Measurements from ENCODE around the gene ZNF518B.

Gene ZNF518B, protein sequence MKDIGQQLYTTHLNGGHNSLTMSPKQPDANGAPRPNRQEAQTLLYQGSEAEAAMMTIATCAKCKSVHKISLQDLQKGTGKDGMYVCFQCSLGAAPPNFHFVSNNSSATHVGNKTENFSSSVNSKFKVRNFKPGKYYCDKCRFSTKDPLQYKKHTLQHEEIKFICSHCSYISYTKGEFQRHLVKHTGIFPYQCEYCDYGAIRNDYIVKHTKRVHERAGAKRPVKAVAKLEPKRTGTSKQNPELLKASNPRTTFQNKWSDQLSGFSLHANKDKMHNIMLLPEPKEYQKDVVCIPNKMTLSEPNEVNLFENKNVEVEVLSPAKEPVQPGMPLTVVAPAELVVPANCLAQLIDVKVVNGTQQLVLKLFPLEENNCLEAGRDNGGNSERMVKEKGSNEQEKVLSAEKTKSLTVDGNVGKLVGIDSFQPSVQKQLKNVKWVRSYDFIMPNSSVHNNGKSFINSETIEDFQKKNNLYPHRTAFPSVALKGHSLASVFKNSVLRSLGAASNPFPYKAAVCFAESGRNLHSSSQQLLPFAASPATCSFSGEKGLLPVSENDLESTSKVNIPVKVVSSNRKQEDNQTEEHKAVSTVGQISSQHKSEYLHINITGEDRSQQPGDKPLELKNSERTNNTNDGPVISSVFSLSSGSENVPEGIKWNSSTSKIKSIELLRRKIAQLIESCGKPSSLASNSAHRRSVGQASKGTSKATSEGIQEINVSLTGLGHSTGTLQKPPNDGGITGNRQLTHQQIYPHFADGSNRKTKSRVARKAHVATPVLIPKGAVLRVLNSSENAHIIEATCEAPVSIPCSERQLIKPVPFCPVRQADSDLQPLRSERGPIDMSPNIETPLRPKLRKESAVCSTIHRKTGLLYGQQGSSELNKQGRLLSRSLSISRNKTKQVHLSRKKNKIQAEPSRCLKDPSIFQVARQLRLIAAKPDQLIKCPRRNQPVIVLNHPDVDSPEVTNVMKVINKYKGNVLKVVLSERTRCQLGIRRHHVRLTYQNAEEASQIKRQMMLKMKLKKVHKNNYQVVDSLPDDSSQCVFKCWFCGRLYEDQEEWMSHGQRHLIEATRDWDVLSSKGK

DNA sequence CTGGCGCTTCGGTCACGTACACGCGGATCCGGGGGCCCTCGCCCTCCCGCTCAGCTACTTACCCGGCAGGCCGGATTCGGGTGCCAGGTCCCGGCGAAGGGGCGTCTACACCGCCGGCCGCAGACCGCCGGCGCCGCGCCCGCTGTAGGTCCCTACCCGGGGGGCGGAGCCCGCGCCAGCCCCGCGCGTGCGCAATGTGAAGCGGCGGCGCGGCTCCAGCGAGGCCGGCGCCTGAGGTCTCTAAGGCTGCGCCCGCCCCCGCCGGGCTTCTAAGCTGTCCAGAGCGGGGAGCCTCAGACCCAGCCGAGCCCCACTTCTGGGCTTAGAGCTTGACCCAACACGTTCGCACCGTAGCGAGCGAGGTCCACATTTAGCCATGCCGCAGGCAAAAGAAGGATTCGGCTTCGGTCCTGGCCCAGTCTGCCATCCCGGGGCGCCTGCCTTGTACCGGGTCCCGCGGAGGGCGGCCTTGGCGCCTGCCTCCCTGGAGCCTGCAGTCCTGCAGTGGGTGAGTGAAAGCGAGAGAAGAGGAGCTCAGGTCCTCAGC lies at the start of gene ZNF518B:
TSS of gene ZNF518B (minus strand) at position 172 of the 547 bp plus-strand sequence. CDS start 11,098 bp downstream, outside the sequence.
- peak; percentile 85 for DNase-seq

- no peak for DNase-seq
These were observed 48.9 kb upstream of the ZNF518B start for GRCh38 chr4:10506077-10506476.

GRCh38 chr4:10504570-10505179 lies 47.4 kb upstream of the ZNF518B start:
- no peak for DNase-seq

DNA sequence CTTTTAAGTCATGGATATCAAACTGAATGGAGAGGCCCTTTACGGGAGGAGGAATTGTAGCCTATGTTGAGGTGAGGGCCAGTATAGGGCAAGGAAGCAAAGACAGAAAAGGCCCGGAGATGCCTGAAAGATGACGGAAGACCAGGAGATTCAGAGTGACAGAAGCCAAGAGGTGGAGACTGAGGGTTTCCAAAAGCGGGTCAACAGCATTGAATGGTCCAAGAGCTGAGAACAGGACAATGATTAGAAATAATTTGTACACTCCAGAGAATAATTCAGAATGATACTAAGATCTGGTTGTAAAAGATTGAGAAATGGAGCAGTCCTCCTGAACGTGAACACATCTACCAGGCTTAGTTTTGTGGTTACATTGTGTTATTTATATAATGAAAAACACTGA lies 45.5 kb upstream of the ZNF518B start:
- DNase-seq = no peak

DNA sequence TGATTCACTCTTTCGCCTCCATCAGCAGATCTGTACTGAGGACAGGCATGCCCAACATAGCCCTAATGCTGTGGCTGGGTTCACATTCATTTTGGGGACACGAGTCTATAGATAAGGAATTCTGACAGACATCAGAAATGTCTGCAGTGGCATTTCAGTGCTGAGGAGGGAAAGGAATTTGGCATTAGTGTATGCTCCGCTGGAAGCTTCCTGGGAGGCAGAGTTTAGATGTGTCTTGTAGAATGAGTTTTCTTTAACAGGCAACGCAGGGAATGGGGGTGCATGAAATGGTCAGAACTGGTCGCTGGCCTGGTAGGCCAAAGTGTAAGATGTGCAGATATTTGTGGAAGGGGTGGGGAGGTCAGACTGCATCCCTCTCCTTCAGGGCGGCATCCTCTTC lies 43.5 kb upstream of the ZNF518B start:
- no peak for DNase-seq

DNA sequence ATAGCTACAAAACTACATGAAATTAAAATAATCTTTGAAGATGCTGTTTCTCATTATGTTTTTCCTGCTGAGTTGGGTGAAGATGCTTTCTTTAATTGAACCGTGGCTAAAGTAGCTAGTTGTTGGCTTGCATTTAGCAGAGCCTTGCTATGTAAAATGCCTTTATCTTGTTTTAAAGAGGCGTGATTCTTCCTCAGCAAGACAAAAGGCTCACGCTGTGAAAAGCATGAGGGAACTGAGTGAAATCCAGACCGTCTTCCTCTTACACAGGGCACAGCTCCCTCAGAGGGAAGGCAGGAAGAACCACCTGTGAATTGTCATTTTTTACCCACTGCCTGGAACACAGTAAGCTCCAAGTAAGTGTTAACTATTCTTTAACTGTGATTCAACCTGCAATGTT lies 39.0 kb upstream of the ZNF518B start:
- DNase-seq = no peak

DNA sequence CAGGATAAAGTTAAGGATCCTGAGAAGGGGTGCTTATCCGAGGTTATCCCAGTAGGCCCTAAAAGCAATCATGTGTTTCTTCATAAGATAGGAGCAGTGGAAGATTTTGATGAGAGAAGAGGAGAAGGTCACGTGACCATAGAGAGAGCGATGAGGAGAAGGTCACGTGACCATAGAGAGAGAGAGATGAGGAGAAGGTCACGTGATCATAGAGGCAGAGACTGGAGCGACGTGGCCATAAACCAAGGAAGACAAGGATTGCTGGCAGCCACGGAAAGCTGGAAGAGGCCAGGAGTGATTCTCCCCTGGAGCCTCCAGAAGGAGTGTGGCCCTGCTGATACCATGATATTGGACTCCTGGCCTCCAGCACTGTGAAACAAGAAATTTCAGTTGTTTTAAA lies 38.4 kb upstream of the ZNF518B start:
- no peak for DNase-seq

DNA sequence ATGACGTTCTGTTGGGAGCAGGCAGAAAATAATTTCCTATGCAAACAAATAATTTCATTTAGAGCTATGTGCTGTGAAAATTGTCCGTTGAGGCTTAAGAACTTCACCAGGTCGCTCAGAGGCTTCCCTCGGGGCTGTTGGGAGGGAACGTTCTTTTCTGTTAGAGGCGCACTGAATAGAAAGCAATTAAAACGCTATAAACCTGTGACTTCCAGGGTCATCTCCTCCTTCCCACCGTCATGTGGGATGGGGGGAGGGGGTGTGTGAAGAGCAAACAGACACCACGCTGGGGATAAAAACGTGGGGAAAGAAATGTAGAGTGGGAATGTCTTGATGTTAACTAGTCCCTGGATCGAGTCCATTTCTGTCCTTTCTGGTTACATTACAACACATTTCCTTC lies 35.2 kb upstream of the ZNF518B start:
- DNase-seq = no peak

DNA sequence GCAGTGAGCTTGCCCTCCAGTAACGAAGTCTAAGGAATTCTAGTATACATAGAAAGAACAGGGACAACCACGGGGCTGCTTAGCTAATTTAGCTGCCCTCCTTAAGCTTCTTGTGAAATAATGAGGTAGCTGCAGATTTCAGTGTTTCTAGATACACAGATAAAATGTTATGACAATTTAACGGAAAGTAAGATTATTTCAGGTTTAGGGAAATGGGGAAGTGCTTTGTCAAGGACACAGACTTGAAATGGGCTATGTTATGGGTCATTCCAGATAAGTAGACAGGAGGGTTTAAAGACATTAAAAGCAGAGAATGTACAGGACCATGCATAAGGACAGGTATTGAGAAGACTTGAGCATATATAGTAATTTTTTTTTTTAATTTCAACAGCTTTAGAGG lies 34.2 kb upstream of the ZNF518B start:
- DNase-seq = no peak

GRCh38 chr4:10490996-10491395 lies 33.8 kb upstream of the ZNF518B start:
- DNase-seq = no peak

DNA sequence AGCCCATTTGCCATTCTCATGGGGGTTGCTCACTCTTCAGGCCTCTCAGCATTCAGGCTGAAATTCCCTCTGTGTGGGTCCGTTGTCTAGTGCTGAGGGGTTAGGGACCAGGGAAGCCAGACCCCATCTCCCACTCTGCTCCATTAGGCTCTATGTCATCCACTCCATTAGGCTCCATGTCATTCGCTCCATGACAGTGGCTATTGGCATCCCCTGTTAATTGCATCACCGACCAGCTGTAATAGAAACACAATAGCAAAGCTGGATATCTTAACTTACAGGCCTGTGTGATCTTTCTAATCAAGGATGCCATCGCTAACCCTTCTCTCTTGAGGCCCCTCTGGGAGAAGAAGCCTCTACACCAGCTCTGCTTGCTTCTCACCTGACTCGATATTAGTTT lies 25.7 kb upstream of the ZNF518B start:
- no peak for DNase-seq

DNA sequence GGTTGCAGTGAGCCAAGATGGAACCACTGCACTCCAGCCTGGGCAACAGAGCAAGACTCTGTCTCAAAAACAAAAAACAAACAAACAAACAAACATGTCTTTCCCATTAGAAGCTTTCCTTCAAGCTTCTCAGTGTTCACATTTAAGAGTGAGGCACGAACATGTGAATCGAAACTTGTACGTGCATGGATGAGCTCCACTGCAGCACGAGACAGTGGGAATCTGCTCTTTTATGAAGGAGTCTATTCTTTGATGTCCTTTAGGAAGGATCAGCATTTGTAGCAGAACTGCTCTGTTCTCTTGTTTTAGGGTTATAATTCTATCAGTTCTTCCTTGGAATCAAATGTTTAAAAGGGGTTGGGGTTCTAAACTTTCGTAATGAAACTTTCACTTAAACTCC lies 23.4 kb upstream of the ZNF518B start:
- no peak for DNase-seq

DNA sequence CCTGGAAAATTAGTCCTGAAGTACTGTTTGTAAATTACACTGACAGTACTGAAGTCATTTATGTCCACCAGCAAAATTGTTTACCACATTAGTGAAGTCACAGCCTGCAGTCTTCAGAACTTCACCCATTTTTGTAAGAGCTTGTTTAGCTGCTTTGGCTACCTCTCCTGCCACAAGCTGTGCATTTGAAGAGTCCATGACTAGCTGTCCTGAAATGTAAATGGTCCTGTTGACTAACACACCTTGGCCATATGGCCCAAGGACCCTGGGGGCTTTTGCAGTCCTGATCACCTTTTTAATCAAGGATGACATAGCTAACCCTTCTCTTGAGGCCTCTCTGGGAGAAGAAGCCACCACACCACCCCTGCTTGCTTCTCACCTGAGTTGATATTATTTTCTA lies 21.4 kb upstream of the ZNF518B start:
- no peak for DNase-seq

DNA sequence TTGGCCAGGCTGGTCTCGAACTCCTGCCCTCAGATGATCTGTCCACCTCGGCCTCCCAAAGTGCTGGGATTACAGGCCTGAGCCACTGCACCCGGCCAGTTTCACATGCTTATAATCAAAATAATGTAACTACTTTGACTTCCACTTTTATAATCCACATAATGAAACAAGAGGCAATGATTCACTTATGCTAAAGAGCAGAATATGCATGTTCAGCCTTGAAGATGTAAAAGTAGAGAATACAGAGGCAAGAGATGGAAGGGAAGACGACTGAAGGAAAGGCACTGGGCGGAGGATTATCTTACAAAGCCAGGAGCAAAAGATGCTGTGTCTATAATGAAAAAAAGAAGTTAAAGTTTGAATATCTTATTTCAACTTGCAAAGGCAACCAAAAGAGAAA lies 13.3 kb upstream of the ZNF518B start:
- DNase-seq = no peak

- no peak for DNase-seq
These were observed 8.9 kb upstream of the ZNF518B start for GRCh38 chr4:10466161-10466560.

GRCh38 chr4:10462876-10463275 lies 5.7 kb upstream of the ZNF518B start:
- DNase-seq = no peak

DNA sequence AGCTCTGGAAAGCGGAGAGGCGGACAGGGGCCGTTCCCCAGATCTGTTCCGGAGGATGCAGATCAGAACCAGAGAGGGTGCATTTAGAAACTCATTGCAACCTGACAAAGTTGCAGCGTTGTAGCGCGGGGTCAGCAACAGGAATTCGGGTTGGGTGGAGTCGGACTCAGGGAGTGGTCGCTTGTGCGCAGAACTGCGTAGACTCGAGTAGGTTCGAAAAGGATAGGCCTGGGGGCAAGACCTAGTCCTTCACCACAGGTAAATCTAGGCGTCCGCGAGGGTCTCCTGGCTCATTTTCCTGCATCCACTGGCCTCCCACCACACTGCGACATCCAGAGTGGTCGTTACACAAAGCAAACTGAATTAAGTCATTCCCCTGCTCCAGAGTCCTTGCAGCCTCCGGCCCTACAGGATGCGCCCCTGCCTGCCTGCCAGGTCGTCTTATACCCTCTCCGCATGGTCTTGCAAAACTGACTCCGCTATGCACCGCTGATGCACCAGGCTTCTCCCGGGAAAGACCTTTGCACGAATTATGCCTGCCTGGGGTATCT lies 4.7 kb upstream of the ZNF518B start:
- DNase-seq = no peak

- DNase-seq = peak; percentile 81
These were observed 4.0 kb upstream of the ZNF518B start for GRCh38 chr4:10461091-10461849.

DNA sequence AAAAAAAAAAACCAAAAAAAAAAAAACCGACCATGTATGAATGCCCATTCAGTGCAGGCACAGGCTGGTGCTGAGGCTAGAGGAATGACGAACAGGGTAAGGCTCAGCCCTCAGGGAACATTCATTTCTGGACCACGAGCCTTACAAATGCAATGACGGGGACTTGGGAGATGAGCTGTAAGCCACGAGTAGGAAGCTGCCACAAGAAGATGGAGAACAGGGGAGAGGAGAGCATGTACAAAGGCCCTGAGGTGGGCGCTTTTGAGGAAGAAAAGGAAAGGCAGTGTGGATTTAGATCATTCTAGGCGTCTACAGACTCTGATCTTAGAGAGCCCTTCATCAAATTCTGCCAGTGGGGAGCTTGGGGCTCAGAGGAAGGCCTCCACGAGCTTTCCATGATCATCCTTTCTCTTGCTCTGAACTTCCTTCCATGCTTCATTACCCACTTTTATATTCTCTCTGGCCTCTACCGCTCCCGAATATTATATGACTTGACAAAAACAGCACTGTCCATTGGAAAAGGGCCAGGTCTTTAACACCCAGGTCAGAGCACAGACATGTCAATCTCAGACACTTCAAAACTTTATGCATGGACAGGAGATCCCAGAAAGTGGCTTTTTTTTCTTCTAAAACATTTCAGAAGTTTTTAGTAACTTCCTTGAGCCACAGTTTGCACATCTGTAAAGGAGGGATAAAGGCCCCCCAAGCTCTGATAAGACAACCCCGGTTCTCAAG lies 3.3 kb upstream of the ZNF518B start:
- no peak for DNase-seq

DNA sequence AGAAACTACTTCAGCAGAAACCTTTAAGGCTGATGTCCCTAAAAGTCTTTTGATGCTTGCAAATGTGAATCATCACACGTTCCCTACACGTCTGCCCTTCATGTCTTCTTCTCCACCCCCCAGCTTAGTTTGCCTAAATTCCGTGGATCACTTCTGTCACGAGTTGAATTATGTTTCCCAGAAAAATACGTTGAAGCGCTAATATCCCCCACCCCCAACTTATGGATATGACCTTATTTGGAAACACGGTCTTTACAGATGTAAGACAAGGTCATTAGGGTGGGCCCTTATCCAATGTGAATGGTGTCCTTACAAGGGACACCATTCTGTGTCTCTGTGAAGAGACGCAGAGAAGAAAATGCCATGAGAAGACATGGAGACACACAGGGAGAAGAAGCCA lies 2.1 kb upstream of the ZNF518B start:
- no peak for DNase-seq

DNA sequence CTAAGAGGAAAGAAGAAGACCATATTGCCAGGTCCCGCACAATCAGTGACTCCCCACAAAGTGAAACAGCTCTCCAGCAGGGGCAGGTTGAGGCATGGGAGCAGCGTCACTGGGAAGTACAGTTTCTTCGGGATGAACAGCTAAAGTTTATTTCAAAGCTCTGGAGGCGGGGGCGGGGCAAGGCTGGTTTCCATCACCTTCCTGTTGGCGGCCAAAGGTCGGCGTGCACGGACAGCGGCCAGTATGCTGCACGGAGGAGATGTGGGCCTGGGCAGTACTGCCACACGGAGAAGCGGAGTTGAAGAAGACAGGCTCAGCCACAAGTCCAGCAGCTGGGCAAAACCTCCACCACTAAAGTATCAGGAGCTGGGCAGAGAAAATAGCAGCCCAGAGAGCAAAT lies 951 bp upstream of the ZNF518B start:
- no peak for DNase-seq
